Measurements from ENCODE around the gene RANGAP1.
A peak's percentile ranks its signal among the peaks of the same experiment; 100 is the strongest.
"Not testable (repeated sequence)": the region's sequence is repeated elsewhere in the genome, so short reads cannot be mapped to it uniquely, and the experiment has no call there.

The RANGAP1 gene

GRCh38 chr22:41261541-41262249 is 24.3 kb downstream of the RANGAP1 start:
- Mint-ChIP-seq H3K27ac (no peak overlapping the region), H3K27me3 (no peaks in the 10 kb centered on the region), H3K4me1 (ENCODE audit: low read depth in 2 of 2) (no peaks in the 10 kb centered on the region), H3K9me3 (no peaks in the 10 kb centered on the region), H3K4me3 (no peak overlapping the region), H3K36me3 (ENCODE audit: insufficient read depth) (peaks cover 60% of the 10 kb centered on the region)
- no peak for ATAC-seq (replicated peaks)
- DNase-seq = no peak

GRCh38 chr22:41260871-41261270 is 25.1 kb downstream of the RANGAP1 start:
- no peaks in the 10 kb centered on the region for H3K27me3 Mint-ChIP-seq
- H3K9me3 Mint-ChIP-seq = no peaks in the 10 kb centered on the region
- ATAC-seq (replicated peaks) (no peak), DNase-seq (no peak)
- H3K4me1 Mint-ChIP-seq (ENCODE audit: low read depth in 2 of 2) = no peaks in the 10 kb centered on the region
- H3K36me3 Mint-ChIP-seq (ENCODE audit: insufficient read depth) = peaks cover 63% of the 10 kb centered on the region
- no peak overlapping the region for H3K4me3 Mint-ChIP-seq
- no peak overlapping the region for H3K27ac Mint-ChIP-seq

GRCh38 chr22:41259756-41260155 is 26.2 kb downstream of the RANGAP1 start:
- not testable (repeated sequence) for H3K27ac Mint-ChIP-seq; H3K4me1 Mint-ChIP-seq (ENCODE audit: low read depth in 2 of 2); DNase-seq; H3K27me3 Mint-ChIP-seq; H3K9me3 Mint-ChIP-seq; ATAC-seq (replicated peaks); H3K4me3 Mint-ChIP-seq
- H3K36me3 Mint-ChIP-seq (ENCODE audit: insufficient read depth) = peaks cover 64% of the 10 kb centered on the region

GRCh38 chr22:41257696-41258095 is 28.3 kb downstream of the RANGAP1 start:
- Mint-ChIP-seq H3K36me3 (ENCODE audit: insufficient read depth) (peaks cover 78% of the 10 kb centered on the region), H3K27ac (peak overlapping the region in 1 of 2 donors; percentile 65), H3K4me1 (ENCODE audit: low read depth in 2 of 2) (no peaks in the 10 kb centered on the region), H3K4me3 (no peak overlapping the region), H3K27me3 (no peaks in the 10 kb centered on the region), H3K9me3 (no peaks in the 10 kb centered on the region)
- no peak for DNase-seq
- no peak for ATAC-seq (replicated peaks)

GRCh38 chr22:41256254-41257253 is 29.4 kb downstream of the RANGAP1 start:
- no peak overlapping the region for H3K4me3 Mint-ChIP-seq
- no peak for ATAC-seq (replicated peaks)
- peak overlapping the region in 1 of 2 donors; percentile 67 for H3K27ac Mint-ChIP-seq
- H3K36me3 Mint-ChIP-seq (ENCODE audit: insufficient read depth) = peaks cover 88% of the 10 kb centered on the region
- no peaks in the 10 kb centered on the region for H3K9me3 Mint-ChIP-seq
- no peaks in the 10 kb centered on the region for H3K4me1 Mint-ChIP-seq (ENCODE audit: low read depth in 2 of 2)
- DNase-seq = no peak
- H3K27me3 Mint-ChIP-seq = no peaks in the 10 kb centered on the region

- H3K4me1 Mint-ChIP-seq (ENCODE audit: low read depth in 2 of 2) = no peaks in the 10 kb centered on the region
- no peaks in the 10 kb centered on the region for H3K9me3 Mint-ChIP-seq
- H3K27ac Mint-ChIP-seq = peak overlapping the region in 1 of 2 donors; percentile 30
- H3K36me3 Mint-ChIP-seq (ENCODE audit: insufficient read depth) = peaks cover 92% of the 10 kb centered on the region
- no peak for DNase-seq
- H3K27me3 Mint-ChIP-seq = no peaks in the 10 kb centered on the region
- no peak overlapping the region for H3K4me3 Mint-ChIP-seq
- no peak for ATAC-seq (replicated peaks)
Observed at GRCh38 chr22:41254230-41254629, 31.8 kb downstream of the RANGAP1 start.

- H3K9me3 Mint-ChIP-seq = no peaks in the 10 kb centered on the region
- no peak overlapping the region for H3K27ac Mint-ChIP-seq
- DNase-seq = no peak
- H3K4me1 Mint-ChIP-seq (ENCODE audit: low read depth in 2 of 2) = no peaks in the 10 kb centered on the region
- ATAC-seq (replicated peaks) = no peak
- no peak overlapping the region for H3K4me3 Mint-ChIP-seq
- H3K27me3 Mint-ChIP-seq = no peaks in the 10 kb centered on the region
- peaks cover 81% of the 10 kb centered on the region for H3K36me3 Mint-ChIP-seq (ENCODE audit: insufficient read depth)
Observed at GRCh38 chr22:41252365-41252764, 33.6 kb downstream of the RANGAP1 start.

- ATAC-seq (replicated peaks) (no peak), DNase-seq (no peak)
- Mint-ChIP-seq H3K27ac (peak overlapping the region in 1 of 2 donors; percentile 81), H3K4me3 (no peak overlapping the region), H3K27me3 (no peaks in the 10 kb centered on the region), H3K36me3 (ENCODE audit: insufficient read depth) (peaks cover 68% of the 10 kb centered on the region), H3K9me3 (no peaks in the 10 kb centered on the region), H3K4me1 (ENCODE audit: low read depth in 2 of 2) (no peaks in the 10 kb centered on the region)
Observed at GRCh38 chr22:41250127-41250526, 35.9 kb downstream of the RANGAP1 start.

- Mint-ChIP-seq H3K4me1 (ENCODE audit: low read depth in 2 of 2) (no peaks in the 10 kb centered on the region), H3K4me3 (no peak overlapping the region), H3K27me3 (no peaks in the 10 kb centered on the region), H3K36me3 (ENCODE audit: insufficient read depth) (peaks cover 66% of the 10 kb centered on the region), H3K27ac (peak overlapping the region in 1 of 2 donors; percentile 81), H3K9me3 (no peaks in the 10 kb centered on the region)
- ATAC-seq (replicated peaks) = no peak
- DNase-seq = no peak
Observed at GRCh38 chr22:41249442-41249841, 36.5 kb downstream of the RANGAP1 start.

- Mint-ChIP-seq H3K27me3 (no peaks in the 10 kb centered on the region), H3K4me3 (no peak overlapping the region), H3K27ac (peak overlapping the region in 1 of 2 donors; percentile 59), H3K9me3 (no peaks in the 10 kb centered on the region), H3K4me1 (ENCODE audit: low read depth in 2 of 2) (no peaks in the 10 kb centered on the region), H3K36me3 (ENCODE audit: insufficient read depth) (peaks cover 64% of the 10 kb centered on the region)
- DNase-seq (no peak), ATAC-seq (replicated peaks) (no peak)
Observed at GRCh38 chr22:41248758-41249157, 37.2 kb downstream of the RANGAP1 start.

- Mint-ChIP-seq H3K36me3 (ENCODE audit: insufficient read depth) (peaks cover 59% of the 10 kb centered on the region), H3K27ac (peak overlapping the region in 1 of 2 donors; percentile 59), H3K9me3 (no peaks in the 10 kb centered on the region), H3K4me3 (no peak overlapping the region), H3K27me3 (no peaks in the 10 kb centered on the region), H3K4me1 (ENCODE audit: low read depth in 2 of 2) (no peaks in the 10 kb centered on the region)
- DNase-seq = no peak
- no peak for ATAC-seq (replicated peaks)
Observed at GRCh38 chr22:41248314-41248713, 37.7 kb downstream of the RANGAP1 start.

- H3K4me3 Mint-ChIP-seq = no peak overlapping the region
- peaks cover 53% of the 10 kb centered on the region for H3K36me3 Mint-ChIP-seq (ENCODE audit: insufficient read depth)
- no peaks in the 10 kb centered on the region for H3K4me1 Mint-ChIP-seq (ENCODE audit: low read depth in 2 of 2)
- no peaks in the 10 kb centered on the region for H3K9me3 Mint-ChIP-seq
- DNase-seq (no peak), ATAC-seq (replicated peaks) (no peak)
- H3K27ac Mint-ChIP-seq = peak overlapping the region in 1 of 2 donors; percentile 59
- H3K27me3 Mint-ChIP-seq = no peaks in the 10 kb centered on the region
Observed at GRCh38 chr22:41247703-41248102, 38.3 kb downstream of the RANGAP1 start.

GRCh38 chr22:41245917-41246499 is 40.0 kb downstream of the RANGAP1 start:
- DNase-seq = no peak
- Mint-ChIP-seq H3K9me3 (no peaks in the 10 kb centered on the region), H3K4me1 (ENCODE audit: low read depth in 2 of 2) (no peaks in the 10 kb centered on the region), H3K27ac (no peak overlapping the region), H3K36me3 (ENCODE audit: insufficient read depth) (peaks cover 44% of the 10 kb centered on the region), H3K4me3 (no peak overlapping the region), H3K27me3 (no peaks in the 10 kb centered on the region)
- ATAC-seq (replicated peaks) = no peak

Measured in effector memory CD8-positive, alpha-beta T cell (primary cell).